Measurements from ENCODE around the gene PTPRG.

GRCh38 chr3:61796088-61796680, 234.8 kb downstream of the PTPRG start:
- TF ChIP-seq CTCF (IDR thresholded peaks at IDR 0.05) (no peak), EP300 (IDR thresholded peaks at IDR 0.05) (no peak)

Measured in suprapubic skin (tissue), 3 donors.